PC-9 (cell line): Measurements from ENCODE around the gene REXO4. TPM values are rescaled to one million over a fixed set of nuclear protein-coding genes. Genes with fewer than 3 reads are reported as not detected.
"Not testable (repeated sequence)": the region's sequence is repeated elsewhere in the genome, so short reads cannot be mapped to it uniquely, and the experiment has no call there.

Source experiments
- BruUV-seq: library from RNA; stranded (reverse); fragments of 400-500 nt; replicated peaks from 2 replicates; lab custom pipeline; 2021; lab: Mats Ljungman, UMichigan
- CTCF ChIA-PET: fragments of 300-600 bp; sonication (Branson Sonifier 250); formaldehyde crosslinking; loops from one replicate; lab custom pipeline; 2022; ENCODE audit warnings: antibody characterized with exemption; lab: Charles Lee
- POLR2A ChIA-PET: fragments of 300-600 bp; sonication (Branson Sonifier 250); formaldehyde crosslinking; loops from one replicate; lab custom pipeline; 2022; ENCODE audit warnings: antibody characterized with exemption; ENCODE audit not compliant: unreplicated experiment; lab: Charles Lee
- DNase-seq, 2 experiments: peaks; one replicate each; pipeline versions ENCODE4 v3.0.0 to v3.0.0-alpha.2; 2015 to 2022; ENCODE audit warnings: mixed read lengths in 1 of 2
- H2AFZ ChIP-seq: fragments of 200-600 bp; sonication (generic); 2 replicates; pipeline ENCODE4 v1.8.1; 2017; ENCODE audit warnings: antibody characterized with exemption
- H3F3A ChIP-seq: fragments of 200-600 bp; sonication (generic); 2 replicates; pipeline ENCODE4 v1.8.1; 2017; ENCODE audit warnings: antibody characterized with exemption, mild to moderate bottlenecking, low read depth; ENCODE audit not compliant: insufficient read depth
- H3K27ac ChIP-seq: fragments of 200-600 bp; sonication (generic); 2 replicates; pipeline ENCODE4 v1.6.1; 2016; ENCODE audit warnings: mixed run types
- H3K27me3 ChIP-seq: fragments of 200-600 bp; sonication (generic); 2 replicates; pipeline ENCODE4 v1.6.1; 2016; ENCODE audit warnings: low read depth, mixed run types; ENCODE audit not compliant: insufficient read depth
- H3K36me3 ChIP-seq: fragments of 200-600 bp; sonication (generic); 2 replicates; pipeline ENCODE4 v1.6.1; 2016; ENCODE audit warnings: low read depth, mixed run types
- H3K4me1 ChIP-seq: fragments of 200-600 bp; sonication (generic); replicated peaks from 2 replicates; pipeline ENCODE4 v1.6.1; 2016; ENCODE audit warnings: mixed run types; ENCODE audit not compliant: insufficient read depth
- H3K4me2 ChIP-seq: fragments of 200-600 bp; sonication (generic); 2 replicates; pipeline ENCODE4 v1.6.1; 2017; ENCODE audit warnings: mixed run types
- H3K4me3 ChIP-seq: fragments of 200-600 bp; sonication (generic); 2 replicates; pipeline ENCODE4 v1.6.1; 2016; ENCODE audit warnings: mixed run types
- H3K79me2 ChIP-seq: fragments of 200-600 bp; sonication (generic); 2 replicates; pipeline ENCODE4 v1.6.1; 2017; ENCODE audit warnings: low read depth, mixed run types
- H3K9me2 ChIP-seq: fragments of 200-600 bp; sonication (generic); 2 replicates; pipeline ENCODE4 v1.8.1; 2017; ENCODE audit warnings: mild to moderate bottlenecking; ENCODE audit not compliant: insufficient read depth
- H3K9me3 ChIP-seq: fragments of 200-600 bp; sonication (generic); 2 replicates; pipeline ENCODE4 v1.8.1; 2016; ENCODE audit warnings: low read depth; ENCODE audit not compliant: insufficient read depth
- H4K20me1 ChIP-seq: fragments of 200-600 bp; sonication (generic); 2 replicates; pipeline ENCODE4 v1.8.1; 2017; ENCODE audit not compliant: insufficient read depth
- CTCF ChIP-seq: fragments of 200-600 bp; sonication (generic); conservative IDR thresholded peaks from 2 replicates; pipeline ENCODE4 v1.6.1; 2017; ENCODE audit warnings: mixed run types, antibody characterized with exemption, mild to moderate bottlenecking, moderate library complexity
- EZH2 ChIP-seq: fragments of 200-600 bp; sonication (generic); IDR thresholded peaks from 2 replicates; pipeline ENCODE4 v1.8.0; 2017; ENCODE audit warnings: antibody characterized with exemption, low read depth
- intact Hi-C: fragments of 100-400 bp; cut with micrococcal nuclease; formaldehyde crosslinking; loops from one replicate; pipeline ENCODE4 v1.10.0; 2022; ENCODE audit not compliant: unreplicated experiment
- total RNA-seq: library from RNA; stranded (reverse); gene quantifications from 2 replicates; pipeline ENCODE4 v1.2.3, GENCODE V29; 2021

REXO4 gene
- total RNA-seq, 1 experiment from 2014 or later: 32.6 TPM

GRCh38 chr9:133377721-133378216 is 40.0 kb downstream of the REXO4 start:
- peak; percentile 54 to 70 for DNase-seq
- intact Hi-C loops: no loop called here
- Histone ChIP-seq H3K4me2 (peak overlapping the region; percentile 94), H3K36me3 (peaks cover 5% of the 10 kb centered on the region), H3K27ac (no peak overlapping the region), H3K4me1 (peaks cover 36% of the 10 kb centered on the region), H3K9me2 (no peaks in the 10 kb centered on the region), H3K9me3 (no peaks in the 10 kb centered on the region), H3F3A (peaks cover 13% of the 10 kb centered on the region), H3K4me3 (no peak overlapping the region), H3K79me2 (peaks cover 28% of the 10 kb centered on the region), H4K20me1 (peaks cover 21% of the 10 kb centered on the region), H3K27me3 (no peaks in the 10 kb centered on the region), H2AFZ (no peak overlapping the region)
- CTCF ChIA-PET: interaction anchor here (0.6 kb wide), 3 partner anchors 35 to 192 kb away, joined by 3 to 25 read pairs (median 4); partner anchors contain the start of gene SLC2A6
- POLR2A ChIA-PET: interaction anchor here (0.5 kb wide), 1 partner anchor 1335 kb away, joined by 6 read pairs; no protein-coding TSS in a partner anchor
- BruUV-seq: no TSS peak
- TF ChIP-seq EZH2: no peak
- TF ChIP-seq CTCF: no peak

- H3K9me3 ChIP-seq, BruUV-seq, H3K9me2 ChIP-seq, H2AFZ ChIP-seq, H3K36me3 ChIP-seq, H3K27me3 ChIP-seq, DNase-seq, intact Hi-C loops, H3K27ac ChIP-seq: not testable (repeated sequence)
- ChIA-PET CTCF (interaction anchor here (0.6 to 0.7 kb wide), 4 partner anchors 109 to 808 kb away, joined by 3 to 4 read pairs (median 4); no protein-coding TSS in a partner anchor), POLR2A (interaction anchor here (0.5 to 0.7 kb wide), 2 partner anchors 190 to 755 kb away, joined by 4 to 7 read pairs; no protein-coding TSS in a partner anchor)
- H3K79me2 ChIP-seq: peaks cover 33% of the 10 kb centered on the region
- peaks cover 36% of the 10 kb centered on the region for H3K4me1 ChIP-seq
- peaks cover 26% of the 10 kb centered on the region for H4K20me1 ChIP-seq
- H3F3A ChIP-seq: peaks cover 13% of the 10 kb centered on the region
- H3K4me3 ChIP-seq: peak overlapping the region; percentile 69; the same call in 1 of the 2 replicates
- peak overlapping the region; percentile 94; the same call in 1 of the 2 replicates for H3K4me2 ChIP-seq
These were observed 40.5 kb downstream of the REXO4 start for GRCh38 chr9:133377280-133377679.

- ChIA-PET CTCF (interaction anchor here (0.5 kb wide), 1 partner anchor 182 kb away, joined by 9 read pairs; no protein-coding TSS in a partner anchor), POLR2A (interaction anchor here (0.5 to 0.6 kb wide), 2 partner anchors 20 to 454 kb away, joined by 3 to 5 read pairs; partner anchors contain the start of genes SURF1 and SURF2)
- peaks cover 9% of the 10 kb centered on the region for H3K36me3 ChIP-seq
- H3K27ac ChIP-seq: peak within 1 kb of the TSS; percentile 59; the same call in 1 of the 2 replicates
- peaks cover 13% of the 10 kb centered on the region for H3F3A ChIP-seq
- H3K79me2 ChIP-seq: peaks cover 46% of the 10 kb centered on the region
- DNase-seq: peak; percentile 80 to 99
- H3K4me3 ChIP-seq: peak within 1 kb of the TSS; percentile 69
- peak within 1 kb of the TSS; percentile 94 for H3K4me2 ChIP-seq
- intact Hi-C loops: loop anchor here (1.0 to 2.0 kb wide), 2 partner anchors 19 to 28 kb away; partner anchors contain the start of genes MED22, RPL7A, SURF1 and SURF2
- BruUV-seq: no TSS peak
- peaks cover 39% of the 10 kb centered on the region for H4K20me1 ChIP-seq
- H3K27me3 ChIP-seq: no peaks in the 10 kb centered on the region
- H3K4me1 ChIP-seq: peaks cover 36% of the 10 kb centered on the region
- H3K9me3 ChIP-seq: no peaks in the 10 kb centered on the region
- H3K9me2 ChIP-seq: no peaks in the 10 kb centered on the region
- H2AFZ ChIP-seq: peak within 1 kb of the TSS; percentile 81
- TF ChIP-seq CTCF (no peak), EZH2 (no peak)
These were observed 41.8 kb downstream of the REXO4 start, which contains the start of the genes STKLD1 and SURF4 for GRCh38 chr9:133375724-133376654. STKLD1 (plus strand) TSS chr9:133376366; CDS start chr9:133376474, 108 bp downstream. SURF4 (minus strand) TSS chr9:133376060; CDS start chr9:133375969, 91 bp downstream.
